GM21390 (cell line): ENCODE measurements around the gene MOB3B.
"Not testable (repeated sequence)": the region's sequence is repeated elsewhere in the genome, so short reads cannot be mapped to it uniquely, and the experiment has no call there.

Experiments
- ATAC-seq: cut with Tn5 transposase; IDR thresholded peaks from one replicate; pipeline ENCODE4 v1.9.1; 2021; ENCODE audit not compliant: unreplicated experiment

MOB3B gene

DNA sequence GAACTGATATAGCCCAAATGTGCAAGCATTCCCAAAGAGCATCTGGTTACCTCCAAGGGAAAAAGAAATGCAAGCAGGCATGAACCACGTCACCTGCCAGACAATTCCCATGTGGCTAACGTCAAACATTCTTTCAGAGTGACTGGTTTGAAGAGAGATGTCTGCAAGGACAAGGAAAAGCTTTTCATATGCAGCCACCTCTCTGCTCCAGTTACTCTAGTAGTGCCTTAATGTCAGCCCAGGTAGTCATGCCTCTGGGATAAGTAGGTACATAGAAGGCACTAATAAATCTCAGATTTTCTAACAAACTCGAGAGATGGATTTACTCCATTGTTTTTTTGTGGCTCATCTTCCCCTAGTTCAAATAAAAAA, 102.4 kb downstream of the MOB3B start:
- no peak for ATAC-seq

DNA sequence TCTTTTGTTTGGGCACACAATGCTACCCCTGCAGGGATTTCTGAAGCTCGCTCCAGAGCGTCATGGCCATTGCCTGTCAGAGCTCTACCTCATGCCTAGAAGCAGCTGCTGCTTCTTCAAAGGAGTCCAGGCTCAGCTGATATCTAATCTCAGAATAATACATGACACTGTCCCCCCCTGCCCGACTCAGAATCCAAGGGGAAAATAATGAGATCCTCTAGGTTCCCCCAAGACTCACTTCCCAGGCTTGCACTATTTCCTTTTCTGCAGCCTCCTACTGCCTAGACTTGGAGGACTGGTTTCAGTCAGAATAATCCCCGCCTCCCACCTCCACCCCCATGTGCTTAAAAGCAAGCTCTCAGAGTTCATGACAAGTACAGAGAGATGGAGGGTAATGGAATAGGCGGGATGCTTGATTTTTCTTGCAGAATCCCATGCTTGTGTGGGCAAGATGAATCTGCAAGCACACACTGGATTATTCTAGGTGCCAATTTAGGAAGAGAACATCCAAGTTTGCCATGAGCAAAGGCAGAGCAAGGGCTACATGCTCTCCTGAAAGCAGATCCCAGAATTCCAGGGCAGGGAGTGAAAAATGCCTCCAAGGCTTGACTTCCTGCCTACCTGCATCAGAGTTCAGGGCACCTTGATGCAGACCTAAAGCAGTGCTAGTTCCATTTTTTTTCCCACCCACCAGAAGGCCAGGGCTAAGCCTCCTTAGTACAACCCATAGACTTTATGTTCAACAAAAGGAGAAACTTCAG, 102.9 kb downstream of the MOB3B start:
- no peak for ATAC-seq

DNA sequence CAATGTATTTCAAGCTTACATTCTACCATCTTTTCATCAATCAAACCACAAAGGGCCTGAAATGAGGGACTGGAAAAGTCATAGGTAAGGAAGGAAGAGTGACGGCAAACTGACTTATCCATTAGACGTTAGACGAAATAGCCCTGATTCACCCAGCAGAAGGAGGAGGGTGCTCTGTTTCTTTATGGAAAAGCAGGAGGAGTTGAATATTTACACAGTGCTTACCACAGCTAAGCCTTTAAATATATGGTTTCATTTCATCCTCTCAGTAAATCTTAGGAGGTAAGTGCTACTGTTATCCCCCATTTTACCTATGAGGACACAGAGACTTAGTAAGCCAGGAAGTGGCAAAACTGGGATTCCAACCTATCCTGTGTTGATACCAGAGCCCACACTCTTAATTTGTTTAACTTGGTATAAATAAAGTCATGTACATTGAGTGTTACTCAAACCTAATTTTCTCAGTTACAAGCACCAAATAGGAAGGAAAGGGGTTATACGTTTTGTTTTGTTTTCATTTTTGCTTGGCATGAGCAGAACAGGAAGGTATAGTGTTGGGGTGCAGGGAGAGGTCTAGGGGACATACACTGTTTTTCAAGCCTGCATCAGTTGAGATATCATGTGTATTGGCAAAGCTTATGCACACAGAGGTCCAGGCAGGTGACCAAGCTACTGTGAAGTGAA, 103.6 kb downstream of the MOB3B start:
- ATAC-seq = no peak

DNA sequence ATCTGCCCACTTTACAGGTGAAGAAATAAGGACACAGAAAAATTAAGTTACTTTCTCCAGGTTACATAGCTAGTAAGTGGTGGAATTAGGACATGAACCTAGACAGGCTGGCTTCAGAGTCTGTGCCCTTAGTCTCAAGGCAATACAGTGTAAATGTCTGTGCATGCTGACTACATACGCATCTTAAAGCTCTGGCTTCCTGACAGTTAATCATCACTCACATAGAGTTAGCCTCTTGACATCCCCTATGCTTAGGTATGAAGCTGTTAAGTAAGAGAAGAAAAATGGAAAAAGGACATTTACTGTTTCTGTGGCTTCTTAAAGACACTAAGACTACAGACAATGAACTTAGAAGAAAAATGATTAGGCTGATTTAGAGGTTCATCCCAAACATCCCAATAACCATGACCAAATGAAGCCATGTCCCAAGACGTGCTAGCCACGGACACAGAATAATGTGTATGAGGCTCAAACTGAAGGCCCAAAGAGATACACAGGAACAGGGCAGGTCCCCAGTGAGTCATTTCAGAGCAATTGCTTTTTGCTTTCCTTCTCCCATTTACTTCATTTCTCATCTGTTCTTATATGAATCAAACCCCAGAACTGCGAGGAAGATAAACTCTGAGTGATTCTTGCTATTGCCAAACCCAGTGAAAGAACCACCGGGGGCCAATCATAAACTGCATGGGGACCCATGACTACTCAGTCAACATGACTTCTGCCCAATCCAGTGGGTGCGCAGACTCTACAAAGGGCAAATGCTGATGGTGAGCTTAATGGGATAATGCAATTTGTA, 105.5 kb downstream of the MOB3B start:
- no peak for ATAC-seq

DNA sequence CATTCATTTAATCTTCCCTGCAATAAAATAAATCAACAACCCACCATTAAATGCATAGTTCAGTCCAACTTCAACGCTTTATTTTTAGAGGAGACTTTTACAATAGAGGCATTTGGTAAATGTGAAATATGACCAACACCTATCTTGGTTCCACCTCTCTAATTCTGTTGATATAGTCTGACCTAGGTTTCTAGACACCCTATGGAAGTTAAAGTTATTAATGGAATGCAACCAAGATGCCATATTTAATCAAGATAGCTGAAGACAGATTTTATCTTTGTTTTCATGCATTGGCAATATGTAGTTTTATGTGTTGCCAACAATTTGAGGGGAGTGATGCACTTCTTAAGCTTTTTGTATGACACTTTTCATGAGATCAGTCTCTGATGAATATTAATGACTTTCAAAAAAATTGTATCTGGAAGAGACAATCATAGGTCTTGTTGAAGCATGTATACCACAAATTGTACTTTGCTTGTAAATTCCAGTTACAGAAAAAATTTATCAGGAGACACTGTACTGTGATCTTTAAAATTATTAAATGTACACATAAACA, 107.3 kb downstream of the MOB3B start:
- no peak for ATAC-seq

DNA sequence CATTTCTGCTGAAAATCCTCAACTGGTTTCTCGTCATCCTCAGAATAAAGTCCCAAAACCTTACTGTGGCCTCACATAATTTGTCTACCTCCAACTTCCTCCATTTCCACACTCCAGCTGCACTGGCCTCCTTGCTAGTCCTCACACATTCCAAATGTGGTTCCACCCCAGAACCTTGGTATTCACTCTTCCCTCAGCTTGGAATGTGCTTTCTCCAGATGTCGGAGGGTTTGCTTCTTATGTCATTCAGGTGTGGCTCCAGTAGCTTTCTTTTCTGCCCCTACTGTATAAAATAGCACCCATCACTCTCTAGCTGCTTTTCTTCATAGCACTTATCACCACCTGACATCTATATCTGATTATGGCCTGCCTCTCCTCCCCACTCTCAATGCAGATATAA, 108.0 kb downstream of the MOB3B start:
- no peak for ATAC-seq

DNA sequence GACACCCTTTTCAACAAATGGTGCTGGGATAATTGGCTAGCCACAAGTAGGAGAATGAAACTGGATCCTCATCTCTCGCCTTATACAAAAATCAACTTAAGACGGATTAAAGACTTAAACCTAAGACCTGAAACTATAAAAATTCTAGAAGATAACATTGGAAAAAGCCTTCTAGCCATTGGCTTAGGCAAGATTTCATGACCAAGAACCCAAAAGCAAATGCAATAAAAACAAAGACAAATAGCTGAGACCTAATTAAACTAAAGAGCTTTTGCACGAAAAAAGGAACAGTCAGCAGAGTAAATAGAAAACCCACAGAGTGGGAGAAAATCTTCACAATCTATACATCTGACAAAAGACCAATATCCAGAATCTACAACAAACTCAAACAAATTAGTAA, 110.1 kb downstream of the MOB3B start:
- ATAC-seq = not testable (repeated sequence)

DNA sequence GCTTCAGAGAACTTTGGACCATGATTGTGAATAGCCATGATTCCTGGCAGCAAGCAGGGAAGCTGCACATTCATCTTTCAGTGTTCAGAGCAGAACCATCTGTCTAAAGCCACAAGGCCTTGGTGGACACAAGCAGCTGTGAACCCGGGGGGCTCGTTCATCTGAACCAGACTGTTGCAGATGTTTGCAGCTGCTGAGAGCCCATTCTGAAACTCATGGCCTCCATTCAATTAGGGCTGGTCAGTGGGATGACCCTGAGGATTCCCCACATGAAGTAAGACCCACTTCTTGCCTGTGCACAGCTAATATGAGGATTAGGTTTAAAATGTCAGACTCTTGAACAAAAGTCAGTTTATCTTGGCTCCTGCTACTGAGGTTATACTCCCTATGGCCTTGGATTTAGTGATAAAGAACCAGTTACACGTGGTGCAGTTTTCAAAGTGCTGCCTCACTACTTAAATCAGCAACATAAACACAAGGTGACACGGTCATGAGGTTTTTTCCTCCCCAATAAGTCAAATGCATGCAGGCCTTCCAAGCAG, 115.3 kb downstream of the MOB3B start:
- ATAC-seq = no peak

DNA sequence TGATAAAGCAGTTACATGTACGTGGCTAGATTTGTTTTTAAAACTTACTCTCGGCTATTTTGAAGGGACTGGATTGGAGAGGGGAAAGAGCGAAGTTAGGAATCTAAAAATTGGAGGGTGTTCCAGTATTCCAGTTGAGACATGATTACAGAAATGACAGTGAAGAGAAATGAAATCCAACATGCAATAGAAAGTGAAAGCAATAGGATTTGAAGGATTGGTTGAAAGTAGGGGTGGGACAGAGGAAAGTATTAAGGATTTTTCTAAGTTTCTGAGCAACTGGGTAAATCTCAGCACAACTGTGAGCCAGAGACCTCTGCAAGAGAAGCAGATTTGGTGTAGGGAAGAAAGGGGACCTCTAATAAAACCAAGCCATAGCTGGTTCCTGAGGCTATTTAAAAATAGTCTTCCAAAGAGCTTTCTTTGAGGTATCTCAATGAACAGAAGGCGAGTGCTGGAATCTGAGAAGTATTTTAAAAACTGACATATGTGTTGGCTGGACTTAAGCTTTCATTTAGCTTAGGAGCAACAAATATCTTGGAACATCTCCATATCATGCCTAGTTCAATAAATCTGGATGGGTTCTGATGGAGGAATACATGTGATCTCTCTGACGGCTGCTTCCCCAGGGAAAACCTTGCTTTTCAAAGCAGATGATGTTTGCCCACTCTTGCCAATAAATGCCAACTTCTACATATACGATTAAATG, 115.9 kb downstream of the MOB3B start:
- ATAC-seq = no peak

DNA sequence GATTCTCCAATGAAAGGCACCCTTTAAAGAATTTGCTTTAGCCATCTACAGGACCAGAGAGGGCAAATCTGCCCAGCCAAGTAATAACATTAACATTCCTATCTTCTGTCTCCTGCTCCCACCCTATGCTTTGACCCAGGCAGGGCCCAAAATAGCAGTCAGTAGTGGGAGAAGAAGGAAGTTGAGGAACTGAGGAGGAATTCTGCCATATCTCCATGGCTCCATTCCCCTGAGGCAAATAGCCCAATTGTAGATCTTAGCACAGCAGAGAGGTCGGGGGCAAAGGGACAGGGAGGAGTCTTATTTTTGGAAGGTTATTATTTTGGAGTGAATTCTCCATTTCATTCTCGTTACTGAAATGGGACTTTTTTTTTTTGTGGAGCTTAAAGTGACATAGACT, 116.7 kb downstream of the MOB3B start:
- no peak for ATAC-seq

DNA sequence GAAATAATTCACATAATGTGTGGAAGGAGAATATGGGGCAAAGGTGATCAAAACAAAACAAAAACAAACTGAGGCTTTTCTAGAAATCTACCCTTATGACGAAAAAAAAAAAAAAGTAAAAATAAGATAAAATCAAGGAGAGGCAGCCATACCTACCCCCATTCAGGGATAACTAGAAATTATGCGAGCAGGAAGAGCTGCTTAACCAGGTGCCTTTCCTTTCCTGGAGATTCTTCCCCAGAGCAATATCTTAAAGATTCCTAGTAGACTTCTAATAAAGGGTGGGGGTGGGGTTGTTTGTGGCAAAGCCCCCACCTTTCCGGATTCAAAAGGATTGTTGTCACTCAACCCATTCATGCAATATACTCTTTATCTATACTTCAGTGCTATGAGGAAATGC, 117.5 kb downstream of the MOB3B start:
- no peak for ATAC-seq

DNA sequence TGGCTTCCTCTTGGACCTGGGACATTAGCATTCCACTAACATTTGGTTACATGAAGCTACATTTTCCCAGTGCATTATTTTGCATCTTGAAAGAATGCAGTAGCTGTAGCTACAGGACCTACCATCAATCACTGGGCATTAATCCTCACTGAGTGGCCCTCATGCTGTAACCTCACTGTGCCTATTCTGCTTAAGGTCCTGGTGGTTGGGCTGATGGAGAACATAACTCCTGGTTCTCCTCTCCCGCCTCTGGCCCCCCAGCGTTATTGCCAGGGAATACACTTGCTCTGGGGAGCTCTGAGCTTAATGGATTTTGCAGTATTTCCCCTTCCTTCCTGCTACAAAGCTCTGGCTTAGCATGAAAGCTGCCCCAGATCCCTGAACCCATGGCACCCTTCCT, 121.1 kb downstream of the MOB3B start:
- ATAC-seq = no peak

DNA sequence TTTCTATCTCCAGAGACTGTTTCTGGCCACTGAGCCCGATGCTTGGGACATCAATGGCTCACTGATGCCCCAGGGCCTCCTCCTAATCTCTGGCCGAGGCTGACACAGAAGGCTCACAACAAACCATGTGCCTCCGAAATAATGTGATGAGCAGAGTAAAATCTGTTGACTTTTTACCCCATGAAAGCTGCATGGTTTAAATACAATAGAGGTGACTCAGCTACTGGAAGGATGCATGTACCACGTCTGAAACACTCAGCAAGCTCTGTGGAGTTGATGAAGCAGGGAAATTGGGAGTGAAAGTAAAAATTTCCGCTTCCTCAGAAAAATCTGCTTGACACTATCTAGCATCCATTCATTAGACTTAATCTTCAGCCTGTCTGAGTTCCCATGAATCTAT, 121.6 kb downstream of the MOB3B start:
- ATAC-seq = no peak

DNA sequence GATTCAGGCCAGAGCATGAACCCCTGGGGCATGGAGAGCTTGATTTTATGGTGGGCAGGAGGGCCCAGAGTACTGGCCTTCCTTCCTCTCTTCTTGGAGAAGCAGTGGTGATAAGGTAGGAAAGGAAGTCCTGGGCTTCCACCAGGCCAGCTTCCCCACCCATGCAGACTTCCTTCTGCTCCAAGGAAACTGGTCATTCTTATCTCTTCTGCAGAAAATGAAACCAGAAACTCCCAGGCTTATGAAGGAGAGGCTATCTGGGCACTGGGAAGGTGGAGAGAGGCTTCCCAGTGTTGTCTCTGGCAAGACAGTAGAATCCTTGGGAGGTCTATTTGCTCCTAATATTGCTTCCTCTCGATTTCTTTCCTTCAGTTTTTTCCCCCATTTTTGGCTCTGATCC, 122.1 kb downstream of the MOB3B start:
- ATAC-seq = no peak

DNA sequence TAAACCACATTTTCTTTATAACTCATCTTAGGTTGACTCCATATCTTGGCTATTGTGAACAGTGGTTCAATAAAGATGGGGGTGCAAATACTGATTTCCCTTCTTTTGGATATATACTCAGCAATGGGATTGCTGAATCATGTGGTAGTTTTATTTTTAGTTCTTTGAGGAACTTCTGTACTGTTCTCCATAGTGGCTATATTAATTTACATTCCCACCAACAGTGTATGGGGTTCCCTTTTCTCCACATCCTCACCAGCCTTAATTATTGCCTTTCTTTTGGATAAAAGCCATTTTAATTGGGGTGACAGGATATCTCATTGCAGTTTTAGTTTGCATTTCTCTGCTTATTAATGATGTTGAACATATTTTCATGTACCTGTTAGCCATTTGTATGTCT, 125.0 kb downstream of the MOB3B start:
- no peak for ATAC-seq

DNA sequence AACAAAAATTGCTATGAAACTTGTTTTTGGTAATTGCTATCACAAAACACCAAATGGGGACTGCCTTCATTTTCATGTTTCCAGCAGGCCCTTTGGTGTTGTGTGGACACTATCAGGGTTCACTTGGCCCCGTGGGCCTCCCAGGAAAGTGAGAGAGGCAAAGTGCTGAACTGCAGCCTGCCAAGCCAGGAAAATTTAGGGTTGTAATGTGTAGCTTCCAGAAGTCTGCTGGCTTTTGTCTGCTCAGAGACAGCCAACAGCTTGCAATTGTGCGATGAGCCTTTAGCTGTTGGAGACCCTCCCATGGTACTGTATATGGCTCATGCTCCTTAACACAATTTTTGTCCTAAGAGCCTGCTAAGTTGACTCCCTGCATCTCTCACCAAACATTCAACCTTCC, 127.0 kb downstream of the MOB3B start:
- no peak for ATAC-seq

DNA sequence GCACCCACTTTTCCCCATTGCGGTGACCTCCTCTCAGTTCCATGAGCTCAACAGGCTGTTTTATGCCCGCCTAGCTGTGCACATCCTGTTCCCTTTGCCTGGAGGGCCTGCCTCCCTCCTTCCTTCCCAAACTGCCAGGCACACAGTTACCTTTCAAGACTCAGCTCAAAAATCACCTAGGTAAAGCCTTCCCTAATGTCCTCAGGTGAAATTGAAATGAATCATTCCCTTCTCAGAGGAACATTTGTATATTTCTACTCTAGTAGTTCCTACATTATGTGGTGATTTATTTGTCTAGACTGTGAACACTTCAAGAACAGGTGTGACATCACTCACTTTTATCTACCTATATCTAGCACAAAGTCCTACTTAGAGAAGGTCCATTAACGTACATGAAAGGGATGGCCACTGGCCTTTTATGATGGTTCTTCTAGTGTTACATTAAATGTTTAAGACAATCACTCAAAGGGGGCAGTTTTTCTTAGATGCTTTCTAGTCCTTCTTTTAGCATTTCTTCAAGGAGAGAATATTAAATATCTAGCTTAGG, 129.2 kb downstream of the MOB3B start:
- no peak for ATAC-seq

DNA sequence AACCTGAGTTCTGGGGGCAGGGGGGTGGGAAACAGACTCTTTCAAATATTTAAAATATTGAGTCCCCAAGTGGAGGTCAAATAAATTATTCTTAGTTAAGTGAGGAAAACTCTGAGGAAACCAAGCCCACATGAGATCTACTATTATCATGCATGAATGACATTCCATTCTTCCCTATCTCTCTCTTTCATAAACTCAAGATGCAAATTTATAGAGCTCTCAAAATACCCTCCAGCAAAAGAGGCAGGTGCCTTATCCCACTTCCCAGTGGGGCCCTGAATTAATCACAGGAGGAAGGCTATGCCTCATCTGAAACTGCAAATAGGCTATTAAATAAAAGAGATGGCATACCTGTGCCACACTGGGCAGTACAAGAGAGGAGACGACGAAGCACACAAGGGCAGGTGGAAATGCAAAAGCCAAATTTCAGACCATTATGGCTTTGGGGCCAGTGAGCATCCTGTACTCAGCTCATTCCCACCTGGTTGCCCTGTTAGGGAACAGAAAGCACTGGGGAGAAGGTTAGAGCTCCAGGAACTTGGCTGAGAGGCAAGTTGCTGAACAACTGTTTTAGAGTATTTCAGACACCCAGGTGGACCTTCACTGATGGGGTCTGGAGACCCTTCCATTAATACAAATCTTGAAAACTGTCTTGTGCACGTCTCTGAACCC, 130.5 kb downstream of the MOB3B start:
- ATAC-seq = no peak

DNA sequence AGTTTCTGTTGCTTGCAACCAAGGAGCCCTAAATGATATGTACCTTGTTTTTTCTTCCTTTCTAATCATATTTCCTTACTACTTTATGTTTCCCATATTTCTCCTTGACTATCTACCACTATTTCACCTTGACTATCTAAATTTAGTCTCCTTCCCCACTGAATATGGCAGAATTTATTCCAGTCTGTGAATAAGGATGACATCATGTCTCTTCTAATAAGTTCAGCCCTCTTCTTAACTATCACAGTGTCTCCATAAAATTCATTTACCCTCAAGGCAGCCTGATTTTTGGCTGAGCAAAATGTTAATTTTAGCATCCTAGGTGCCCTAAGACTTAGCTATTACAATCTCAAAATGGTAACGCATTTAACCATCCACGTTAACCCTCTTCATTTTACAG, 133.1 kb downstream of the MOB3B start:
- no peak for ATAC-seq

DNA sequence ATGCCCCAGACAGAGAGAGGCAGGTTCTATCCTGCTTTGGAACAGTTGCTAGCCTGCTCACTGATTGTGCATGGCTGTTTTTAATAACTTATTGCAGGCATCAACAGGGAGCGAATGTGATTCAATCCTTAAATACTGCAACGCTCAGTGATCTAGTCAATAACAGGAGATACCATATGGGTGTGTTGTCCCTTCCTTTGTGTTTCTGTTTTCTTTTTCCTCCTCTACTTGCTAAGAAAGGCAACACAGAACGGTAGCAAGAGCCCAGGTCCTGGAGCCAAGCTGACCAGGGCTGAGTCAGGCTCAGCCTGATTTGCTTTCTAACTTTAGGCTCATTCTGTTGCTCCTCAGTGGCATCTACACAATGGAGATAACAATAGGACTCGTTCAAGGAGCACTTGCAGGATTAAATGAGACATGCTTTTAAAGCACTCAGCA, 134.1 kb downstream of the MOB3B start:
- no peak for ATAC-seq
